ENCODE data around the gene CBX5.
A peak's percentile ranks its signal among the peaks of the same experiment; 100 is the strongest.
"Not testable (repeated sequence)": the region's sequence is repeated elsewhere in the genome, so short reads cannot be mapped to it uniquely, and the experiment has no call there.

Gene CBX5

DNA sequence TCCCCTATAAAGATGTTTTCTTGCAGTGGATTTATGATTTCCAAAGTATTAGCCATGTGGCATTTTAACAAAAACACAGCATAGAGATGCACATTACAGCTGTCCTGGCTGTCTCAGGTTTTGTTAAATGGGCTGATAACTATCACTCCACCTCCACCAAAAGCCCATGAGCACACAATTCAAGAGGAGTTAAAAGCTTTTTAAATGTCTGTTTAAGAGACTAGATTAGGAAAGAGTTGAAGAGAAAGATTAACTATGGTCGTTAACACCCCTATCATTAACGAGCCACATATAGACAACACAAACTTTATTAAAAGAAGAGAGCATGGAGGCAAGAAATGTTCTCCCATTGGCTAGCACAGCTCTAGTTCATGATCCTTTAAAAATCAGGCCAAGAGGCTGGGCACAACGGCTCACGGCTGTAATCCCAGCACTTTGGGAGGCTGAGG is 14.5 kb downstream of the CBX5 start:
- DNase-seq: no peak

DNA sequence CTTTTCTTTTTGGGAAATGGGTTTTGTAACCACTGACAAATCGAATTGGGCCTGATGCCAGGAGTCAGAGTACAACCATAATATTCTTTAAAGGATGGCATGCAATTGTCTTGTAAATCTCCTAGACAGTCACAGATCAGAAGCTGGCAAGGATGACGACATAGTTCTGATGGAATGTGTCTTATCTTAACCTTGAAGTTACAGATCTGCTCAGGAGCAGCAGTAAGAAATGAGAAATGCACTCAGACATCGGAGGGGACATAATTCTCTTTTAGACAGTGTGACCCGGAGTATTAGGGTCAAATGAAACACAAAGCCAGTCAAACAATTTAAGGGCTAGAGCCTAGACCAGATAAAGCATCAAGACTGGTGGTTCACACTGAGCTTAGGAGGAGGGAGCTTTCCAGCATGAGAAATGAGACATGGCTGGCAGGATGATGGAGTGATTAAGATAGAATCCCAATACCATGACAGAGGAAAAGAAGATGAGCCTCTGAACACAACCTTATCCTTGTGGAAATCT is 17.5 kb downstream of the CBX5 start:
- no peak for DNase-seq

DNA sequence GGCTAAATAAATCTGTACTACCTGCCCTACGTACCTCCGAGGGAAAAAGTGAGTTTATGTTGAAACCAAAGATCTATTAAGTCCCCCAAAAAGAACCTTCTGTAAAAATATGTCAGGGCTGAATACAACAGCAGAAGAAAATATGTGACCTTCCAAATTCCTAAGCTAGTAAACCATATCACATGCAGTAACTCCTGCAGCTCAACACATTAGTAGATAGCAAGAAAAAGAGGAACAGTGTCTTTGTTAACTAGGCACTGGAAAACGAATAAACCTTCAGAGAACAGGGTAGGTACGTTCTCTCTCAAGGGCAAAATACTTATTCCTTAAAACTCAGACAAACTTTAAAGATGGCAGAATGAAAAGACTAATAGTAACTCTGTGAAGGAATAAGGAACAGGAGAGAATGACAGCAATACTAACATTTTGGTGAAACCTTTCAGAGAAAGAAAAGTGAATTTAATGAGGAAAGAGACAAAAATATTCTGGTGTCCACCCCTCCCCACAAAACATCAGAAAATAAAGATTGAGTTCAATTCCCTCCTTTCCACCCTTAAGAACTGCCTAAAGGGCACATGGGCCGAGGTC is 18.0 kb downstream of the CBX5 start:
- no peak for DNase-seq

DNA sequence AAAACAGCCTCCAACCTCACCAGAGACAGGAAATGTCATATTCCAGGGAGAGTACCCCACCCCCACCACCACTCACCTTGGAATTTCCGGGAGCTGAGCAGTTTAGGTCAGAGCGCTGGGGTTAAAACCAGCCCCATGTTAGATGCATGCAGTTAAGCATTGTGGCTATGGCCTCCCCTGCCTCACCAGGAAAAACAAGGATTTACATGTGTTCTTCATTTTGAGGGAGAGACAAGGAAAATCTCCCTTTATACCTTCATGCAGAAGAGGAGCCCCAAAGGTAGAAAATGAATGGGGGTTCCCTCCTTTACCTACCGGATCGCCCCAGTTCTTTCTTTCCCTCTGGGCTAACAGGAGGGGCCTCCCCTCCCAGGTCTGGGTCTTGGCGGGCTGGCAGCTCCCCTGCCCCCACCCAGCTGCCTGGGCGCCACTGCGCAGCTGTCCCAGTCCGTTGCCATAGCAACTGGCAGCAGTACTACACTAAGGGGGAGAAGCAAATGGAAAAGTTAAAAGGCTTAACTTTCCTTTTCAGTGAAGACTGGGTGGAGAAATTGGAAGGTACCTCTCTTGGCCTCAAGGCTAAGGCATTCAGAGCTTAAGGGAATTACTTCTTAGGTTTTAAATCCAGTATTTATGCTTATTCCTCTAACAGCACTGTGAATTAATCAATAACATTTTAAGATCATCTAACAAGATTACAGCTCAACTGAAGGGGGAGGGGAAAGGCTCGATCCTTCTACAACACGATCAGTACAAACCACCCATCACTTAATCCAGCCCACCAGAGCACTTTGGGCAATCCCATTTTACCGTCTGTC is 20.5 kb downstream of the CBX5 start:
- DNase-seq: peak; percentile 39

DNA sequence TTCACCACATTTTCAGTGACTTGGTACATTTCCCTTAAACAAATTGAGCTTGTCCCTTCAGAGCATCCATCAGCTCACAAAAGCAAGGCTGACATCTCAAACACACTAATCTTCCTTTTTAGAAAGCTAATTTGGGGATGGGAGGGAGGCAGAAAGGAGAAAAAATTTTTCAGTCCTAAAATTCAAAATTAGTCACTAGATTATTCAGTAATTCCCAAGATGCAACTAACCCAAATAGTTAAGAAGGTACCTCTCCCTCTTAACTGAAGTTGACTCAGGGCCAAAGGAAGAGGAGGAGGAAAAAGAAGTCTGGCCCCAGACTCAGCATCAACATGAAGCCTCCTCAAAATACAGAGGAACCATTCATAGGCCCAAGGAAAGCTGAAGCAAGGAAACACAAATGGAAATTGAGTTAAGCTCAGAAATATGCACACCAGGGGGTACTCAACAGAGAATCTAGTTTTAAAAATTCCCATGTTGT is 21.7 kb downstream of the CBX5 start:
- no peak for DNase-seq

DNA sequence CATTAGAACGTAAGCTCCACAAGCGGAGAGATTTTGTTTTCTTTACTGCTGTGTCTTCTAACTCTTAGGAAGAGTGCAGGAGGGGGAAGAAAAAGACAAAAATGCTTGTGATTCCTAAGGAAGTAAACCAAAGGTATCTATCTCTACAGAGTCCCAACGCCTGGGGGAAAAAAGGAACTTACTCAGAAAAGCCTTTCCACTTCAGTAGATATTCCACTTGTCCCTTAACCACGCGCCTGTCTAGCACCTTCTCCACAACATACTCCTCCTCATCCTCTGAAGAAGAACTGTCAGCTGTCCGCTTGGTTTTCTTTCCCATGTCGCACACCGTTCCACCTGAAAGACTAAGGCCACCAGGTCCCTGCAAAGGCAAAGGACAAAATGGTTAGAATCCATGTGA is 22.6 kb downstream of the CBX5 start:
- no peak for DNase-seq

DNA sequence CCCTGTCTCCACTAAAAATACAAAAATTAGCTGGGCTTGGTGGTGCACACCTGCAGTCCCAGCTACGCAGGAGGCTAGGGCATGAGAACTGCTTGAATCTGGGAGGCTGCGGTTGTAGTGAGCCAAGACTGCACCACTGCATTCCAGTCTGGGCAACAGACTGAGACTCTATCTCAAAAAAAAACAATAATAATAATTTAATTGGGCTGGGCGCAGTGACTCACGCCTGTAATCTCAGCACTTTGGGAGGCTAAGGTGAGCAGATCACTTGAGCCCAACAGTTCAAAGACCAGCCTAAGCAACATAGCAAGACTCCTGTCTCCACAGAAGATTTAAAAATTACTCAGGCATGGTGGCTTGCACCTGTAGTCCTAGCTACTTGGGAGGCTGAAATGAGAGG is 26.7 kb downstream of the CBX5 start:
- DNase-seq: no peak

DNA sequence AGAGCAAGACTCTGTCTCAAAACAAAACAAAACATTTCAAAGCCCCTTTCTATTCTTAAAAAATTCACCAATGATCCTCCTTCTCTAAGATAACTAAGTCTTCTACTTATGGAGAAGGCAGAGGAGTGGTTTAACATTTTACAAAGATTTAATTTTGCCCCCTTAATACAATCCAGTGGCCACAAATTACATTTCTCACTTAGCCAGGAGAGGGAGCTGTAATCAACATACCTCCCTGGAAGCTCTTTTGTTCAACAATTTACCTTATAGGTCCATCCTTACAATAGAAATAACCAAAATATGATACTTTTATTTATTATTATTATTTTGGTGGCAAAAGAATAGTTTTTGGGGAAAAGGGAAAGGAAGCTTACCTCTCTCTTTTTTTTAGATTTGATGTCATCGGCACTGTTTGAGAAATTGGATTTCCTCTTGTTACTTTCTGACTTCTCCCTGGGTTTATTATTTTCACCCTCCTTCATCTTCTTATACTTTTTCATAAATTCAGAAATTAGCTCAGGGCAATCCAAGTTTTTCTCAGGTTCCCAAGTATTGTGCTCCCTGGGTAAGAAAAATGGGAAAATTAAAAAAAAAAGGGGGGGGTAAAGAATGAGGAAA is 28.1 kb downstream of the CBX5 start:
- DNase-seq: no peak

DNA sequence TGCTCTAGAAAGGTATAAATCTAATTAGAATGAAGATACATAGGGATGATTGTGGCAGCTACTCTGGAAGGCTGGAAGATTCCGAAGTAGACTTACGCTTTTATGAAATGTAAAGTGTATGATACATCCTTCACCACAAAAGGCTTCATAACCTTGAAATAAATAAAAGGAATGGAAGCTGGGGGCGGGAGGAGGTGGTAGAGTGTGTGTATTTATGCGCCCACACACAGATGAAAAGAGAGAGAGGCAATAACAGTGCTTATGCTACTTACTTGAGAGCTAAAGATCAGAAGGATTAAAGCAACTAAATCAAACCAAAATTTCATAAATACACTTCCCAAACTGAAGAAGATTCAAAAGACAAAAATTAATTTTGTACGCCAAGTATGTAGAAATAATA is 30.4 kb downstream of the CBX5 start:
- DNase-seq: no peak

DNA sequence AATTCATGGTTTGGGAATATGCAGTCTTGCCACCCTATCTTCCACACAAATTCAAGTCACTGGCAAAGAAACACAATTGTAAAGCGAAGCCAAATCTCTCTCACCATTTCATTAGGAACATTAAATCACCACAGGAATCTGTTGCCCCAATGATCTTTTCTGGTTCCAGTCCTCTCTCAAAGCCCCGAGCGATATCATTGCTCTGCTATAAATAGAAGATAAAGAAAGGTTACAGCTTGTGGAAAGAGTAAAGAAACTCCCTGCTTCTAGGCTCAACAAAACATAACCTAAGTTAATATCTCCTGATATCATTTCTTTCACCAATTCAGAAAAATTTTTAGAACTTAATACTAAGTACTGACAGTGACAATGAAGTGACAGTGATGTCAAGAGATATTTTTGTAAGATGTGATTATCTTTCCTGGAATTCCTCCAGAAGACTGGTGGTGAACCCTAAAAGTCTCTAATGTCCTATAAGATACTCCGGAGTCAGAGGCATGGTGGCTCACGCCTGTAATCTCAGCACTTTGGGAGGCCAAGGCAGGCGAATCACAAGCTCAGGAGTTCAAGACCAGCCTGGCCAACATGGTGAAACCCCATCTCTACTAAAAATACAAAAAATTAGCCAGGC is 33.8 kb downstream of the CBX5 start:
- DNase-seq: no peak

DNA sequence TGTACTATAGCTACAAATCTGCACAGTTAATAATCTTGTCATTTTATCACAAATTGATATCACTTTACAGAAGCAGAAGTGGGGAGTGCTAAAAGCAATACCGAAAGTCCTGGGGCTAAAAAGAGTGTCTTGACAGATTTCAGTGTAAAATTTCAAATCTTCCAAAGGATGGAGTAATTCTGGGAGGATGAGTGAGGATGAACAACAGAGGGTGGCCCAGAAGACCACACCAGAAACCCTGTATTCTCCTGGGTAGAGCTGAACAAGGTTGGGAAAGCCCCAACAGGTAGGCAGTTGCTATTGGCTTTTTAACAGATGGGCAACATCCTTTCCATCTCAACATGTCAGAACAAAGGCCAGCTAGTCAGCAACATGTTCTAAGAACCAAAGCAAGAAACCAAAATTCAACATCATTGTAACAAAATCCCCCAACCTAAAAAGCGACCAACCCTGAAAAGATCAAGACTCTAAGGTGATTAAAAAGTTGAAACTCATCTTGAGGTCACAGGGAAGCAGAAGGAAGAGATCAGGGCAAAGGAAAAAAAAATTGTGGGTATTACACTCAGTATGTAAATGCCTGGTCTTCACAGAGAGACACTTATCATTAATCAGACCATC is 38.8 kb downstream of the CBX5 start:
- DNase-seq: no peak

DNA sequence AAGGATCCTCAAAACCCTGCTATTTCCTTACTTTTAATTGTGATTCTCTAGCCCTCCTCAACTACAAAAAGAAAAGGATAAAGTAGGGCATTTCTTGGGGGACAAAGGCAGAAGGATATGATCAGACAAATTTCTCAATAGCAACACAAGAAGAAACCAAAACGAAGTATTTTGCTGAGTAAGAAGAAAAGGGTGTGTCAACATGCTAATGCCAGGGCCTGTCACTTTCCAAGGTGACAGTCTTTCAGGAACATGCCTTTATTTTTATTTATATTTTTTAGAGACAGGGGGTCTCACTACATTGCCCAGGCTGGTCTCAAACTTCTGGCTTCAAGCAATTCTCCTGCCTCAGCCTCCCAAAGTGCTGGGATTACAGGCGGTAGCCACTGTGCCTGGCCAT is 39.8 kb downstream of the CBX5 start:
- DNase-seq: no peak

DNA sequence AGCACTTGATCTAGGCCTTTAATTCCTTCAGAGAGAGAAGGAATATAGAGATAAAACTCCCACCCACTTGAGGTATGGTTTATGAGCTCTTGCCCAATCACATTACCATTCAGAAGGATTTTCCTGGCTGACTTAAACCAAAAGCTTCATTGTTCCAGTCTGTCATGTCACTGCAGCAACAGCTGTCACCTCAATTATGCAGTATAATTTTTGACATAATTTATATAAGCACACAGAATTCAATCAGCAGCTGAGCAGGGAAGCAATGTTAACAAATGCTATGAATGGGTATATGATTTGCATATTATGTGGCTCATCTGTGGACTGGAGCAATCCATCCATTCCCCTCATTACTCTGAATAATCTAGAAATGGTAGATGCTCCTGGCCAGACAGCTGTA is 40.3 kb downstream of the CBX5 start:
- no peak for DNase-seq

DNA sequence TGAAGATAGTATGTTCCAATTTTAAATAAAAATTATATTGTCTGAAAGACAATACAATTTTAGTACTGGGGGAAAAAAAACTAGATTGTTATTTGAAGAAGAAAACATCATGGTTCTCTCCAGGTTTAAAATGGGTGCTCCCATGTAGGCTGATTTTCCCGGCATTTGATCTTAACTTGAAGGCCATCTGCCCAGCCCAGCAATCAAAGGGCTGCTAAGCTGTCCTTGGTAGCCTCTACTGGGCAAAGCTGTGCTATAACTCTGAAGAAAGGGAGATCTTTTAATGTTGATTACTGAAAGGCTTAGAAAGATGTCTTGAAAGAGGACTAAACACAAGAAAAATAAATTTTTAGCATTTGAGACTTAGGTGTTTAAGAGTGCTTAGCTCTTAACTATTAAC is 41.4 kb downstream of the CBX5 start:
- no peak for DNase-seq

DNA sequence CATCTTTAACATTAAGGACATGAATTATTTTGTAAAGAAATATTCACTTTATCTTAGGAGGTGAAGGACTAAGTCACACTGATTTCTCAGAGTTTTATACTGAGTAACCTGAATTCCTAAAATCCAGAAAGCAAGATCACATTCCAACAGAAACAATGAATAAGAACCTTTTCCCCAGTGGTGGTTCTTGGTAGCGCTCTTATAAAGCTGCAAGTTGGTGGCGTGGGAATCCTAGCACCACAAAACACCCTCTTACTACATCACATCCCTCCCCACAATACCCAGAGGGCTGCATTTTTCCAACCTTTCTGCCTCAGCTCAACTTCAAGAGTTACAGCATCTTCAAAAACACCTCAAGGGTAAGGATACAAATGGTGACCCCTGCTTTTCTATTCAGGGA is 47.1 kb downstream of the CBX5 start:
- DNase-seq: no peak

DNA sequence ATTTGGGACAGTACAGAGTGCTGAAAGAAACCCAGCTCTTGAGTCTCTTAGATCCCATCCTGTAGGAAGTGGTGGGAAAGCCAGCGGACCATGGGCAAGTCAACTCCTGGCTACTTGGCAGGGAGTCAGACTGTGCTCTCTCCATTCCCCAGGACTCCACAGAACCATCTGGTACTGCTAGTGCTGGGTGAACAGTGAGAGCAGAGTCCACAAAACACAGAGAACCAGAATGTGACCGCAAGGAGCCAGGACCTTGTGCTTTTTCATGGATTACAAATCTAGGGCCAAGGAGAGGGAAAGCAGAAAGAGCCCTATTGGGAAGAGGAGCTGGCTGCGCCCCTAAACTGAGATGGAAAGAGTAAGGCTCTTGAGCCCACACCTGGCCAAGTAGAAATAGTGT is 48.7 kb downstream of the CBX5 start:
- DNase-seq: not testable (repeated sequence)

DNA sequence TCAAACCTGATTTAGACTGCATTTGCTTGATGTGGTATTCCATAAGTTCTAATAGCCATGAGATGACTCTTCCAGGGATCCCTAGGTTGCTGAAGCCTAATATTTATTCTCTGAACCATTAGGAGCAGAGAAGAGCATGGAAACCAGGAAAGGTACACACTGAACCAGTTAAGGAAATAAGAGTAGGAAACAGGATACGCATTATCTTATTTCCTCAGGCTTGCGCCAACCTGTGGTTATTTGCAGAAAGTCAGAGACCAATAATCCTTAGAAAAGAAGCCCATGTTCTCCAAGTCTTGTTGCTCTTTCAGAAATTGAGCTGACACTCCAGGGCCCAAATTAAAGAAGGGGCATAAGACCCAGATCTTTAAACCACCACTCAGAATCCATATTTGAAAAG is 49.4 kb downstream of the CBX5 start:
- no peak for DNase-seq

DNA sequence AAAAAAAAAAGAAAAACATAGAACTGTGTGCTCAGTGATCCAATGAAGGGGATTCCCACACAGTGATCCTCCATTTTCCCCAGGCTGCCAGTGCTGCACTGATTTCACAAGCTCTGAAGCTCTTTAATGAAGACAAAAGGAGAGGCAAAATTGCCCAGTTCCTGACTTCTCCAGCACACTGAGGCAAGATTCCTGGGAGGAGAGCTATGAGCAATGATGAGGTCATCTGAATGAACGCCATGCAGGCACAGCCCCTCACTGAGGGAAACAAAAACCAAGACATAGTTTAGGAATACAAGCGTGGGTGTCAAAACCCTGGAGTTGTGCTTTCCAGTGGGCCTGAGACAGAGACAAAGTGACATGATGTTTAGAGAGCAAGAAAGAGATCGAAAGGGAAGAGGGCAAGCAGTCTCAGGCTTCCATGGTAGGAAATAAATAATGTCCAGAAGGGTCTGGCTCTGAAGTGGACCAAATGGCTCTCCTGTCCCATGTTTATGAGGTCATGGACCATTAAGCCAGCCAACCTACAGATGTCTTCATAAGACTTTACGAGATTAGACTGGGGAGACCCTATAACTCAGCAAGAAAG is 50.2 kb downstream of the CBX5 start:
- DNase-seq: no peak

DNA sequence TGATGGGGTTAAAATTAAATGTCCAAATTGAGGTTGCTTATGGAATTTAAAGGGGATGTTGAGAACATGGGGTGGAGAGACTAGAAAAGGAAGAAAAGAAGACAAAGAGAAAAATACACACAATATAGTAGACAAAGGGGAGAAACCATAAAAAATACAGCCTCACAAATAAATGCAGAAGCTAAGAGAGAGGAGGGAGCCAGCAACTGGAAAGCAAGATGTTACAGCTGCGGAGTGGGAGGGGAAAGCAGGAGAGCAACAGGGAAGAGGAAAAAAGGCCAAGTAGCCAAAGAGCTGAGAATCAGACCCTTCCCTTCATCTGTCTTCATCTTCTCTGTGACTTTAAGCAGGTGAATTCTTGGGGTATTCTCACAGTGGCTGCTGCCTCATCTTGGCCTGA is 51.5 kb downstream of the CBX5 start:
- DNase-seq: no peak

DNA sequence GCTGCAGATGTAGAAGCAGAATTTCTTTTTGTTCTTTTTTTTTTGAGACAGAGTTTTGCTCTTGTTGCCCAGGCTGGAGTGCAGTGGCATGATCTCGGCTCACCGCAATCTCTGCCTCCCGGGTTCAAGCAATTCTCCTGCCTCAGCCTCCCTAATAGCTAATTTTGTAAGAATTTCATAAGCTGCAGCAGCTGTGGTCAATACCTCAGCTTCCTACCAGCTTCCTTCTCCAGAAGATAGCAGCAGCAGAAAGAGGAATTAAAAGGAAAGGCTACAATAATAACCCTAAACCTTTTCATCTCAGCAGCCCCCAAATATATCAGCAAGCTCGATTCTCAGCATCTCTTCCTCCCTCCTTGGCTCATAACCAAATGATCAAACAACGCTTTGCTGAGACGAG is 52.0 kb downstream of the CBX5 start:
- not testable (repeated sequence) for DNase-seq

DNA sequence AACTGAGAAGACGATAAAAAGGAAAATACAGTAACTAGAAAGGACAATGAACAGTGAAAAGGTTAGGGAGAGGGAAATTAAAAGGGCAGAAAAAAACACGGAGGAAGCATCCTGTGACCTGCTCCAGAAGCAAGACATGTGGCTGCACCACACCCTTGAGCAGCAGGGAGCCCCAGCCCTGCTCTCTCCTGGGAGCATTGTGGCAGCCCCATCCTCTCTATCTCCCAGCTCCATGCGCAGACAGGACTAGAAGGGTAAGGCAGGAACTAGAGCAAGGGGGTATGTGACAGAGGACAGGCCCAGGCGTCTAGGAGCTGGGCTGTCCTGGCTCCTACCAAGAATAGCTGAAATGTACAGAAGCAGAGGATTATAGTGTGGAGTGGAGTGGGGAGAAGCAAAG is 52.5 kb downstream of the CBX5 start:
- no peak for DNase-seq

DNA sequence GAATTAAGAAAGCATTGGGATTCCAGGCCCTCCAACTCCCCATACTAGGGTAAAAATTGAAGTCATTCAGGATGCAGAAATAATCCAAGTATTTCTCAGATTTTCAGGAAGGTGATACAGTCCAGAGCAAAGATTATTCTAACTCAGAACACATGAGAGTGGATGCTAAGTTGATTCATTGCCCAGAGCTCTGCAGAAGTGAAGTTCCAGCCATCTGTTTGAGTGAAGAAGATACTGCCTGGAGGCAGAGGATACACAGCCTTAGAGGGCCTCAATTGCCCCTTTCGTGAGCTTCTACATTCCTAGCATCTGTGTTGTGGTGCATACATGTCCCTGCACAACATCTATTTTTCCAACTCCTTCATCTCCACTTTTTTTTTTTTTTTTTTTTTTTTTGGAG is 54.3 kb downstream of the CBX5 start:
- no peak for DNase-seq

DNA sequence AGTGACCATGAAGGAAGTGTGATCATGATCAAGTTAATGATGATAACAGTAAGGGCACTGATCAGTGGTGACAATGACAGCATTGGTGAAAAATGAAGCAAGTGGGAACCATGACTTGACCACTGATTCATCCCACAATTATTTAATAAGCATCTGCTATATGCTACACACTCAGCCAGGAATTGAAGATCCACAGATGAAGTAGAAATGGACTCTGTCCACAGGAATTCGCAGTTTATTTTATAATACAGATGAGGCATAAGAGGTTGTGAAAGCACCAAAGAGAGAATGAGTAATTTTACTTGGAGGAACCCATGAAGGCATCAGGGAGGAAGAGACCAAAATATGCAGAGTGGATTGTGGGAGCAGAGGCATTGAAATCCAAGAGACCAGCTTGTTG is 57.3 kb downstream of the CBX5 start:
- DNase-seq: no peak
